Panc1 (cell line): ENCODE results near the gene PRRX1. TPM values are rescaled to one million over a fixed set of nuclear protein-coding genes. Genes with fewer than 3 reads are reported as not detected.
A peak's percentile ranks its signal among the peaks of the same experiment; 100 is the strongest.

Experiments
- ATAC-seq: fragments of 200-7000 bp; cut with Tn5 transposase; 2 replicates; pipeline ENCODE4 v1.9.1; 2020; ENCODE audit warnings: mild to moderate bottlenecking, moderate library complexity
- BruUV-seq: library from RNA; stranded (reverse); fragments of 400-500 nt; replicated peaks from 2 replicates; lab custom pipeline; 2021; lab: Mats Ljungman, UMichigan
- CTCF ChIA-PET: fragments of 300-600 bp; sonication (Branson Sonifier 250); formaldehyde crosslinking; loops from one replicate; lab custom pipeline; 2022; ENCODE audit warnings: antibody characterized with exemption; lab: Charles Lee
- POLR2A ChIA-PET: fragments of 300-600 bp; sonication (Branson Sonifier 250); formaldehyde crosslinking; loops from one replicate; lab custom pipeline; 2022; ENCODE audit warnings: antibody characterized with exemption; lab: Charles Lee
- DNase-seq: peaks from one replicate; pipeline ENCODE4 v3.0.0-alpha.2; 2010; ENCODE audit warnings: low read depth, low spot score
- H3K27ac ChIP-seq: 2 replicates; pipeline ENCODE4 v1.5.1; 2011; ENCODE audit warnings: mild to moderate bottlenecking, low read length, inconsistent platforms
- H3K27me3 ChIP-seq: fragments of 200-500 bp; sonication (Bioruptor generic); 2 replicates; pipeline ENCODE4 v1.6.0; 2014; ENCODE audit warnings: low read length, inconsistent platforms; ENCODE audit not compliant: control insufficient read depth, insufficient read depth
- H3K36me3 ChIP-seq: fragments of 200-500 bp; sonication (Bioruptor generic); 2 replicates; pipeline ENCODE4 v1.5.1; 2014; ENCODE audit warnings: inconsistent platforms, mild to moderate bottlenecking, low read length, moderate library complexity; ENCODE audit not compliant: control insufficient read depth, insufficient read depth
- H3K4me1 ChIP-seq: 2 replicates; pipeline ENCODE4 v1.5.1; 2011; ENCODE audit warnings: inconsistent platforms, mild to moderate bottlenecking, low read length, moderate library complexity; ENCODE audit not compliant: control insufficient read depth, insufficient read depth
- H3K4me3 ChIP-seq, 2 experiments: 2 replicates each; pipeline ENCODE4 v1.5.1; 2011 to 2012; ENCODE audit warnings: low read depth in 2 of 2, low read length in 2 of 2, mild to moderate bottlenecking in 2 of 2, inconsistent platforms in 1 of 2, moderate library complexity in 1 of 2
- H3K9me3 ChIP-seq: fragments of 200-500 bp; sonication (Bioruptor generic); 2 replicates; pipeline ENCODE4 v1.5.1; 2014; ENCODE audit warnings: low read depth, mild to moderate bottlenecking, inconsistent platforms, low read length, moderate library complexity; ENCODE audit not compliant: control insufficient read depth, insufficient read depth
- CTCF ChIP-seq: fragments of 450-650 bp; IDR thresholded peaks from 2 replicates; pipeline ENCODE4 v1.5.1; 2017; ENCODE audit warnings: mild to moderate bottlenecking
- REST ChIP-seq, 2 experiments: IDR thresholded peaks; 2 replicates each; pipeline ENCODE4 v1.6.1; 2011 to 2012; ENCODE audit warnings: low read depth in 2 of 2, control low read depth in 1 of 2, low read length in 1 of 2, mild to moderate bottlenecking in 1 of 2, moderate library complexity in 1 of 2; ENCODE audit not compliant: insufficient read depth in 1 of 2
- TCF7L2 ChIP-seq: IDR thresholded peaks from 2 replicates; pipeline ENCODE4 v1.6.1; 2011; ENCODE audit warnings: mild to moderate bottlenecking, low read depth, low read length, inconsistent platforms
- in situ Hi-C: cut with HindIII; loops from 2 replicates; pipeline ENCODE4 v1.10.0; 2016; ENCODE audit warnings: low sequenced_read_pairs, low pct_unique_long_range_greater_than_20kb
- intact Hi-C: fragments of 100-400 bp; cut with micrococcal nuclease; formaldehyde crosslinking; loops from one replicate; pipeline ENCODE4 v1.10.0; 2022; ENCODE audit not compliant: unreplicated experiment
- total RNA-seq: library from RNA; stranded (reverse); gene quantifications from one replicate; pipeline ENCODE4 v1.2.1, GENCODE V29; 2021; ENCODE audit not compliant: unreplicated experiment

PRRX1 gene
- total RNA-seq, 1 experiment from 2014 or later = 0.69 TPM

- no peak for DNase-seq
- CTCF ChIA-PET = no interaction called here
Measured at GRCh38 chr1:170765712-170766330, 101.9 kb downstream of the PRRX1 start.

GRCh38 chr1:170768929-170769328 is 105.0 kb downstream of the PRRX1 start:
- TF ChIP-seq REST (IDR thresholded peaks at IDR 0.05; ENCODE audit: insufficient read depth in 1 of 2, low read depth in 2 of 2, low read length in 1 of 2) (peak; percentile 45 to 53; a peak in 3 of 4 replicates), TCF7L2 (no peak)
- H3K9me3 ChIP-seq = no peaks in the 10 kb centered on the region
- no TSS peak for BruUV-seq
- no peak overlapping the region for H3K27ac ChIP-seq
- intact Hi-C loops (no loop called here), in situ Hi-C loops (no loop called here)
- no peak overlapping the region for H3K4me3 ChIP-seq
- H3K4me1 ChIP-seq = no peaks in the 10 kb centered on the region
- DNase-seq (no peak), ATAC-seq (no peak)
- POLR2A ChIA-PET = no interaction called here
- CTCF ChIA-PET = no interaction called here
- no peaks in the 10 kb centered on the region for H3K27me3 ChIP-seq
- H3K36me3 ChIP-seq = no peaks in the 10 kb centered on the region

More at GRCh38 chr1:170765712-170766330, 101.9 kb downstream of the PRRX1 start:
- Histone ChIP-seq H3K4me1 (no peaks in the 10 kb centered on the region), H3K27ac (no peak overlapping the region), H3K4me3 (no peak overlapping the region), H3K27me3 (no peaks in the 10 kb centered on the region), H3K36me3 (no peaks in the 10 kb centered on the region), H3K9me3 (no peaks in the 10 kb centered on the region)
- in situ Hi-C loops (no loop called here), intact Hi-C loops (no loop called here)
- POLR2A ChIA-PET = no interaction called here
- TF ChIP-seq CTCF = peak; percentile 47; the same call in 1 of the 2 replicates
- TF ChIP-seq REST (IDR thresholded peaks at IDR 0.05; ENCODE audit: insufficient read depth in 1 of 2, low read depth in 2 of 2, low read length in 1 of 2) = no peak
- no TSS peak for BruUV-seq
- ATAC-seq = no peak
